ENCODE data around the gene MTNR1A. TPM values are rescaled to one million over a fixed set of nuclear protein-coding genes. Genes with fewer than 3 reads are reported as not detected.
"Not testable (repeated sequence)": the region's sequence is repeated elsewhere in the genome, so short reads cannot be mapped to it uniquely, and the experiment has no call there.

MTNR1A gene
- total RNA-seq, 1 donor from 2014 or later = not detected

DNA sequence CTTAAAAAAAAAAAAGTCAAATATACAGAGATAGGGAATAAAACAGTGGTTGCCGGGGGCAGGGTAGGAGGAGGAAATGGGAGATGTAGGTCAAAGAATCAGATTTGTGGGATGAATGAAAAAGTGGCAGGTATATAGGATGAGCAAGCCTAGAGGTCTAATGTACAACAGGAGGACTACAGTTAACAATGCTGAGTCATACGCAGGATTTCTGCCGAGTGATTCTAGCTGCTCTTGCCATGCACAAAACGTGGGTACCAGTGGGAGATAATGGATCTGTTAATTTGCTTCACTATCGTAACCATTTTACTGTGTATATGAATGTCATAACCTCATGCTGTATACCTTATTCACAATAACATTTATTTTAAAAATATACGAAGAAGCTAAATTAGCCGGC, 10.7 kb upstream of the MTNR1A start:
- no peak for FAIRE-seq
- DNase-seq (ENCODE audit: low spot score in 2 of 2) = no peak

GRCh38 chr4:186563761-186564160, 8.4 kb upstream of the MTNR1A start:
- FAIRE-seq = no peak
- DNase-seq (ENCODE audit: low spot score in 2 of 2) = no peak

DNA sequence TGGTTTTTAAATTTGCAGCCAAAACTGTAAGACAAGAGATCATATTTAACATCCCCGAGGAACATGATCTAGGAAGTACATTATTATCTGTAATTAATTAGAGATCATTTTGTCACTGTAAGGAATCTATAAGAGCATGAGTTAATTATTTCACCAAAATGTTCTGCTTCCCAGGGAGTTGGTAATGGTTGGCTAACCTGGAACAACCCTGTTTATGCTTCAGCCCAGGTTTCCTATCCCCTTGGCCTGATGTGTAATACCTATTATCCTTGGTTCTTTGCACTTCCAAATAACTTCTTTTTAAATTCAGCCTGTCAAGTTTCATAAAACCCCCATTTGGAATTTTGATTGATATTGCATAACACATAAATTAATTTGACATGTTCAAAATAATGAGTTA, 6.4 kb upstream of the MTNR1A start:
- FAIRE-seq = no peak
- no peak for DNase-seq (ENCODE audit: low spot score in 2 of 2)

GRCh38 chr4:186560647-186561046, 5.3 kb upstream of the MTNR1A start:
- FAIRE-seq = no peak
- no peak for DNase-seq (ENCODE audit: low spot score in 2 of 2)

DNA sequence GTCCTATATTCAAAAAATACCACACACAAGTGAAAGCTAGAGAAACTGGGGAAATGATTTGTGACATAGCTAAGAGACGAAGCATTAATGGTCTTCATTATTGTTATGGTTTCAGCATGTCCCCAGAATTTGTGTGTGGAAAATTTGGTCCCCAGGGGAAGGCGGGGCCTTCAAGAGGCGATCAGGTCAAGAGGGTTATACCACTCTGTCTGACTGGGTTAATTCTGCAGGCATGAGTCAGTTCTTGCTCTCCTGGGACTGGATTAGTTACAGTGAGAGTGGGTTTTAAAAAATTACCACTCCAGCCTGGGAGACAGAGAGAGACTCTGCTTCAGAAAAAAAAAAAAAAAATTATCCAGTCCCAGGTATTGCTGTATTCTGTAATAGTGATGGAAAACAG, 2.1 kb upstream of the MTNR1A start:
- DNase-seq (ENCODE audit: low spot score in 2 of 2) (no peak), FAIRE-seq (no peak)

DNA sequence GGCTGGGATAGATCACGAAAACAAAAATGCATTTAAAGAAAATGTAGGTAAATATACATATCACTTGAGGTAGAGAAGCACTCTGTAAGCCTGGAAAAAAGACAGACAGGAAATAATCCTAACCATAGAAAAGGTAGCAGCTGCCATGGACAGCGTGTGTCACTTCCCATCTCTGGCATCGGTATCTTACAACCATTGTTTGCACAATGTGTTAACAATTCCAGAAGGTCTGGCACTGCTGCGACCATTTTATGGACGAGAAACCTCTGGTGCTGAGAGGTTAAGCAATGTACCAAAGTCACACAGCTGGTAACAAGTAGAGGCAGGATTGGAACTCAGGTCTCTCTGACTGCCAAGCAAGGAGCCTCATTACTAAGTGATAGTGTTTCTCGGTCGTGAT, 1.7 kb upstream of the MTNR1A start:
- FAIRE-seq (no peak), DNase-seq (ENCODE audit: low spot score in 2 of 2) (no peak)

DNA sequence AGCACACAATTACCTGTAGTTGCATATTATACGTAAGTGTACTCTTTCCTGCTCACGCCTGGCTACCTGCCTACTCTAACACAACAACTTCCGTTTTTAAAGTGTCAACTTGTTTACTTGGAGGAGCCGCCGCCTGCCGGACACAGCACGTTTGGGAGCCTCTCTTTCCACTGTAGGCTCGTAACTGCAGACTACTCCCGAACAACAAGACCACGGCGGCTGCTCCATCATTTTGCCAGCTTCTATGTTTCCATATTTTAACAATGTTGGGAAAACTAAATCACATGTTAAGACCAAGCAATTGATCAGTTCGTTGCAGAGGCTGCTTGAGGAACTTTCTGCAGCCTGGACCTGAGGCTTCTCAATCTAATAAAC, 841 bp downstream of the MTNR1A start:
- FAIRE-seq (no peak), DNase-seq (ENCODE audit: low spot score in 2 of 2) (no peak)

DNA sequence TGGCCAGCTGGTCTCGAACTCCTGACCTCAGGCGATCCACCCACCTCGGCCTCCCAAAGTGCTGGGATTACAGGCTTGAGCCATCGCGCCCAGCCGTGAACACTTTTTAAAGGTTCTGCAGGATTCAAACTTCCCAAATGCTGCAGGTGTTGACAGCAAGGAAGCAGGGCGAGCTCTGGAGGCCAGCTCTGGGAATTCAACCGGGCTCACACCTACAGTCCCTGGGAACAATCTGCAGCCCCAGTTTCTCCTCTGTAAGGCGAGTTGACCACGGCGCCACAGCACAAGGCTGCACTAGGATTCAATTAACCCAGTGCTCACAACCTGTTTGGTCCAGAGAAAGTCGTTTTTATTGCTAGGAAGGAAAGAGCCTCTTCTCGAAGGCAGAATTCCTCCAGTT, 1.6 kb downstream of the MTNR1A start:
- FAIRE-seq (no peak), DNase-seq (ENCODE audit: low spot score in 2 of 2) (no peak)

- FAIRE-seq (no peak), DNase-seq (ENCODE audit: low spot score in 2 of 2) (no peak)
Observed at GRCh38 chr4:186551849-186552248, 3.5 kb downstream of the MTNR1A start.

DNA sequence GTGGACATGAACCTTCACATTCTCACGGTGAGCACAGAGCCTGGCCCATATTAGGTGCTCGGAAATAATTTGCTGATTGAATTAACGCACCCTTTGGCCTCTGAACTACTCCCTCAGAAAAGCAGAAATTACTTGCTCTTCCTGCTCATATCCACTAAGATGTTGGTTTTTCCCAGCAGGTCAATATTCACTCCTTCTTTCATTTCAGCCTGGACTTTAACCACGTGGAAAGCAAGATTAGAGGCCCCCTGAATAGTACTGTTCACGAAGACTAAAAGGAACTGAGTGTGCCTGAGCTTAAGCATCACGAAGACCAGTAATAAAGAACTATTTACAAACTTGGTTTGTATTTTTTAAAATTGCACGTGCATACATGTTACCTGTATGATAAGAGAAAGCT, 9.9 kb downstream of the MTNR1A start:
- FAIRE-seq (no peak), DNase-seq (ENCODE audit: low spot score in 2 of 2) (no peak)

DNA sequence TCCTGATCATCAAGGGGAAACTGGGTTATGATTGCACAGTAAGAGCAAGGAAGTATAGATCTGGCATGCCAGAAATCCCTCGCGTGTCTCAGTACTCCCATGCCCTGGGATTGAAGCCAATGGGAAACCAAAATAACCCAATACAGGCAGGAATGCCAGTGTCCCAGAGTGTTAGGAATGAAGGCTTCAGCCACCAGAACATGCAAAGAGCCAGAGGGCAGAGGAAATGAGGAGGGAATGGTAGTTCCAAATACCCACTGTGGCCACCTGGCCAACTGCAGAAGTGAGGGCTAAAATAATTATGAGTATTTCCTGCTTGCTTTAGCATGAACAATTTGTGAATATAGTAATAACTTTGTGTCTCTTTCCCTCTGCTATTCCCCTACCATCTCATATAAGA, 12.2 kb downstream of the MTNR1A start:
- FAIRE-seq = no peak
- DNase-seq (ENCODE audit: low spot score in 2 of 2) = no peak

DNA sequence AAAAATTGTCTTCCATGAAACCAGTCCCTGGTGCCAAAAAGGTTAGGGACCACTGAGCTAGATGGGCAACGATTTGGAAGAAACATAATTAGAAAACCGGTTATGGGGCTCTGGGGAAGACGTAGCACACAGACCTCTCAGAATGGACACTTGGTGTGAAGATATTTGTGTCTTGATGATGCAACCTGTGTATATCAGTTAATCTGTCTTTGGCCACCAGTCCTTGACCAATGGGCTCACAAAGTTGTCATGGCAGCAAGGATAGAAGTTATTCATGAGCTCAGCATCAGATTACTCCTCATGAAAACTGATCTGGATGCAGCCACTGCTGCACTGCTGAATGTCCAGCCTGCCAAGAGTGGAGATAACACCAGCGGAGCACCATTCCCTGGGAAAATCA, 13.6 kb downstream of the MTNR1A start:
- DNase-seq (ENCODE audit: low spot score in 2 of 2) = no peak
- FAIRE-seq = no peak

GRCh38 chr4:186537843-186538521, 17.4 kb downstream of the MTNR1A start:
- FAIRE-seq = no peak
- no peak for DNase-seq (ENCODE audit: low spot score in 2 of 2)

- DNase-seq (ENCODE audit: low spot score in 2 of 2) (no peak), FAIRE-seq (no peak)
Observed at GRCh38 chr4:186536285-186536684, 19.1 kb downstream of the MTNR1A start.

- FAIRE-seq = no peak
Observed at GRCh38 chr4:186534056-186534455, 21.3 kb downstream of the MTNR1A start.

GRCh38 chr4:186523927-186524326, 31.4 kb downstream of the MTNR1A start:
- FAIRE-seq; DNase-seq (ENCODE audit: low spot score in 2 of 2): not testable (repeated sequence)

More at GRCh38 chr4:186534056-186534455, 21.3 kb downstream of the MTNR1A start:
- no peak for DNase-seq (ENCODE audit: low spot score in 2 of 2)

DNA sequence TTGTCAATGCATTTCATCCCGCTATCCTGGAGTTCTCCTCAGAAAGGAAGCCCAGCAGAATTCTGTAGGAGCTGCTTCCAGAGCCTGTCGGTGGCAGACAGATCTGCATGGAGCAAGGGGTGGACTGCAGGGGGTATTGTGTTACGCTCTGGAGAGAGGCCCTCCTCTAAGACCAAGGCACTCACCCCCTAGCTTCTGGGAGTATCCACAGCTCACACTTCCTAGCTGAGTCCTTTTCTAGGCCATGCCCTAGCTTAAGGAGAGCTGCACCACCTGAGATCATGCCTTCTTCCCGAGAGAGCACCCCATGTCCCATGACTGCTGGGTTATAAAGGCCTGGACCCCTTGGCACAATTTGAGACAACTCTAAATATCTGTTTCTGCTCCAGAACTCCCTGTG, 39.1 kb downstream of the MTNR1A start:
- FAIRE-seq (no peak), DNase-seq (ENCODE audit: low spot score in 2 of 2) (no peak)

GRCh38 chr4:186514271-186514950, 41.0 kb downstream of the MTNR1A start:
- no peak for FAIRE-seq
- no peak for DNase-seq (ENCODE audit: low spot score in 2 of 2)

DNA sequence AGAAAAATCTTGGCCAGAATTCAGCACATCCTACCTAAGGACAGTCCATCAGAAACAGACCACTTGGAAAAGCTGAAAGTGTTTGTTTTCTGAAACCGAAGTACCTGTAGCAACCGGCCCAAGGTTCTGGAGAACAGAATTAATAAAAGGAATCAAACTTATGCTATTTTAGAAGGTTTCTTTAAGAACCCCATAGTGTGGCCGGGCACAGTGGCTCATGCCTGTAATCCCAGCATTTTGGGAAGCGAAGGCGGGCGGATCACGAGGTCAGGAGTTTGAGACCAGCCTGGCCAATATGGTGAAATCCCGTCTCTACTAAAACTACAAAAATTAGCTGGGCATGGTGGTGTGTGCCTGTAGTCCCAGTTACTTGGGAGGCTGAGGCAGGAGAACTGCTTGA, 50.6 kb downstream of the MTNR1A start:
- FAIRE-seq; DNase-seq (ENCODE audit: low spot score in 2 of 2): not testable (repeated sequence)

DNA sequence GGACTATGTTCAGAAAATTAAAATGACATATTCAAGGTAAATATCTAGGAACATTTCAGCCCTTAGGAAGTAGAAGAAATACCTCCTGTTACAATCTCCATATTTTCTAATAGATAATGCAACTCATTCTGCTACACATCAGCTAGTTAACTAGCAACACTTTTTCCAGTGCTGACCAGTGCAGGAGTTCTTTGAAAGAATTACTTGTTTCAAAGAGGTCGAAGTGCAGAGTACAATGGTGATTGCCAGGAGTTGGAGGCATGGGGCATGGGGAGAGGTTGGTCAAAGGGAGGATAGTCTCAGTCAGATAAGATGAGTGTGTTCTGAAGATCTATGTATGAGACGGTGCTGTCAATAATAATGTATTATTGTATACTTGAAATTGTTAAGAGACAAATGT, 53.1 kb downstream of the MTNR1A start:
- FAIRE-seq (no peak), DNase-seq (ENCODE audit: low spot score in 2 of 2) (no peak)

DNA sequence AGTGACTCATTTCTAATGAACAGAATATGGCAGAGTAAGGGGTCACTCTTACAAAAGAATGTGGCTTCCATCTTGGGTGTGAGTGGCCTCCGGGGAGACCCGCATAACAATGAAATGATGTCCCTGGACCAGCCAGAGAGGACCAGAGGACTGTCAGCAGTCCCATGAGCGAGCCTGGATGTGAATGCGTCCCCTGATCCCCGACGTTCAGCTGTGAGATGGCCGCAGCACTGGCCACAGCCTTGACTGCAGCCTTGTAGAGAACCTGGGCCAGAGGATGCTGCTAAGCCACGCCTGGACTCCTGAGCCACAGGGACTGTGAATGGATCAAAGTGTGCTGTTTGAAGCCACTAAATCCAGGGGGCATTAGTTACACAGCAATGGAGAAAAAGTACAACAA, 53.8 kb downstream of the MTNR1A start:
- DNase-seq (ENCODE audit: low spot score in 2 of 2) (no peak), FAIRE-seq (no peak)

DNA sequence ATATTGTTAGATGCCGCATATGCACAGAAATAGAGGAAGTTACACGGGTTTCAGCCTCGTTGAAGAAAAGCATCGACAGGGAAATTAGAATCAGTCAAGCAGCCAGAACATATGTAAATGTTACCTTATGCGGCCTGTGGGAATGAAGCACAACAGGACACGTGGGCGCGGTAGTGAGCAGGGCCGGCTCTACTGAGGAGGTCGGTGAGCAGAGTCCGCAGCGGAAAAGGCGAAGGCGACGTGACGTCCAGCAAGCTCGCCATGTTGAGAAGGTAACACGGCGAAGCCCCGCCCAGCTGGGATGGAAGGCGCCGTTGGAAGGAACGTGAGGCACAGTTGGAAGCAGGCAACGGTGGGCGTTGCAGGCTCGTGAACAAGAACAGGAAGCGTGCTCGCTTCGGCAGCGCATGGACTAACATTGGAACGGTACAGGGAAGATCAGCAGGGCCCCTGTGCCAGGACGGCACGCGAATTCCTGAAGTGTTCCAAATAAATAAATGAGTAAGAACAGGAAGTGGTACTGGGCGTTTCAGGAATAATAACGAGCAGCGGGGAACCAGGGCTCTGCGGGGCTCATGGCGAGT, 54.6 kb downstream of the MTNR1A start:
- no peak for DNase-seq (ENCODE audit: low spot score in 2 of 2)
- FAIRE-seq = no peak
